Suprapubic skin (tissue), 4 donors: ENCODE results near the gene NBAS. TPM values are rescaled to one million over a fixed set of nuclear protein-coding genes. Genes with fewer than 3 reads are reported as not detected.
"Not testable (repeated sequence)": the region's sequence is repeated elsewhere in the genome, so short reads cannot be mapped to it uniquely, and the experiment has no call there.

Experiments
- DNase-seq, 2 donors: peaks; one replicate each; pipeline ENCODE4 v3.0.0-alpha.2; 2019; ENCODE audit warnings: low spot score in 2 of 2
- H3K27ac ChIP-seq: fragments of 200-600 bp; sonication (generic); one replicate; pipeline ENCODE4 v1.5.1; 2019
- H3K27me3 ChIP-seq: fragments of 200-600 bp; sonication (generic); one replicate; pipeline ENCODE4 v1.5.1; 2019
- H3K36me3 ChIP-seq: fragments of 200-600 bp; sonication (generic); one replicate; pipeline ENCODE4 v1.5.1; 2019
- H3K4me1 ChIP-seq: fragments of 200-600 bp; sonication (generic); one replicate; pipeline ENCODE4 v1.5.1; 2019
- H3K4me3 ChIP-seq: fragments of 200-600 bp; sonication (generic); one replicate; pipeline ENCODE4 v1.5.1; 2019; ENCODE audit warnings: mild to moderate bottlenecking
- H3K9me3 ChIP-seq: fragments of 200-600 bp; sonication (generic); one replicate; pipeline ENCODE4 v1.5.1; 2019
- CTCF ChIP-seq, 2 donors: fragments of 200-600 bp in 1 of 2; fragments of 450-650 bp in 1 of 2; sonication (generic) in 1 of 2; IDR thresholded peaks; one replicate each; pipeline ENCODE4 v1.5.1; 2016 to 2019; ENCODE audit warnings: antibody characterized with exemption in 2 of 2, mild to moderate bottlenecking in 1 of 2, moderate library complexity in 1 of 2
- EP300 ChIP-seq: sonication (generic); formaldehyde crosslinking; IDR thresholded peaks from one replicate; pipeline ENCODE4 v1.6.1; 2017; ENCODE audit warnings: antibody characterized with exemption
- POLR2A ChIP-seq, 2 donors: fragments of 450-650 bp; IDR thresholded peaks; one replicate each; pipeline ENCODE4 v1.6.1; 2017; ENCODE audit warnings: antibody characterized with exemption in 2 of 2, mild to moderate bottlenecking in 2 of 2, moderate library complexity in 2 of 2
- POLR2AphosphoS5 ChIP-seq, 3 donors: sonication (generic); formaldehyde crosslinking; IDR thresholded peaks; one replicate each; pipeline ENCODE4 v1.6.1; 2017; ENCODE audit warnings: antibody characterized with exemption in 3 of 3
- WGBS: methylation state at CpG from one replicate; pipeline ENCODE4 v1.1.5; 2018; 5-methylcytosine and 5-hydroxymethylcytosine counted together
- total RNA-seq, 4 donors: library from RNA; depleted of rRNA; stranded (reverse); fragments of >200 nt; gene quantifications; one replicate each; pipeline ENCODE4 v1.1.0, GENCODE V29; 2016

The NBAS gene
- total RNA-seq, 4 donors from 2014 or later = 44.4 to 48.4 (median 45.6) TPM

- WGBS = 92% methylated on average over 2 of the region's 2 CpGs
- H3K27me3 ChIP-seq = no peaks in the 10 kb centered on the region
- H3K4me1 ChIP-seq = no peaks in the 10 kb centered on the region
- peaks cover 13% of the 10 kb centered on the region for H3K36me3 ChIP-seq
- H3K9me3 ChIP-seq = peaks cover 4% of the 10 kb centered on the region
- H3K4me3 ChIP-seq = no peak overlapping the region
- DNase-seq = no peak
- TF ChIP-seq POLR2AphosphoS5 (IDR thresholded peaks at IDR 0.05) = no peak
- no peak for TF ChIP-seq EP300
- no peak for TF ChIP-seq POLR2A (IDR thresholded peaks at IDR 0.05)
- no peak for TF ChIP-seq CTCF (IDR thresholded peaks at IDR 0.05)
- no peak overlapping the region for H3K27ac ChIP-seq
These were observed 298.3 kb downstream of the NBAS start for GRCh38 chr2:15262792-15263191.

DNA sequence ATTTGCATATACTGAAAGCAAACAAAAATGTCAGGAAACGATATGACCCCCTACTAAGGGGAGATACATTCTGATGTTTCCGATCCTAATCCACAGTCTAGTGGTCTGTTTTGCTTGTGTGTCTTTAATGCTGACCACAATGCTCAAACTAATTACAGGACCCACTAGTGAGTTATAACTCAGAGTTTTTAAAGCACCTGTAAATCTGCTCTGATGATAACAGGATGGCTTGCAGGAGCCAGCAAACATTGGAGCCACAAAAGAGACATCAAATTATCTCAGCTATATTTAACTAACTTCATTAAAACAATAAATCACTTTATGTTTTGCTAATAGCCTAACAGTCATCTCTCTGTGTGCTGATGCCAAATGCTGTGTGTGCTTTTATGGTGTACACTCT, 300.3 kb downstream of the NBAS start:
- TF ChIP-seq EP300 (no peak), CTCF (IDR thresholded peaks at IDR 0.05) (no peak), POLR2AphosphoS5 (IDR thresholded peaks at IDR 0.05) (no peak), POLR2A (IDR thresholded peaks at IDR 0.05) (no peak)
- no peaks in the 10 kb centered on the region for H3K4me1 ChIP-seq
- DNase-seq = no peak
- peaks cover 13% of the 10 kb centered on the region for H3K36me3 ChIP-seq
- no peak overlapping the region for H3K27ac ChIP-seq
- no peak overlapping the region for H3K4me3 ChIP-seq
- peaks cover 7% of the 10 kb centered on the region for H3K9me3 ChIP-seq
- no peaks in the 10 kb centered on the region for H3K27me3 ChIP-seq
- 94% methylated on average over 2 of the region's 2 CpGs for WGBS

GRCh38 chr2:15260196-15260595, 300.9 kb downstream of the NBAS start:
- Histone ChIP-seq H3K4me3 (no peak overlapping the region), H3K4me1 (no peaks in the 10 kb centered on the region), H3K9me3 (peaks cover 7% of the 10 kb centered on the region), H3K36me3 (peaks cover 10% of the 10 kb centered on the region), H3K27ac (no peak overlapping the region), H3K27me3 (no peaks in the 10 kb centered on the region)
- no peak for DNase-seq
- 94% methylated on average over 3 of the region's 3 CpGs for WGBS
- no peak for TF ChIP-seq POLR2AphosphoS5 (IDR thresholded peaks at IDR 0.05)
- no peak for TF ChIP-seq CTCF (IDR thresholded peaks at IDR 0.05)
- TF ChIP-seq EP300 = no peak
- TF ChIP-seq POLR2A (IDR thresholded peaks at IDR 0.05) = no peak

GRCh38 chr2:15259356-15259756, 301.8 kb downstream of the NBAS start:
- no peak overlapping the region for H3K27ac ChIP-seq
- H3K4me3 ChIP-seq = no peak overlapping the region
- peaks cover 8% of the 10 kb centered on the region for H3K36me3 ChIP-seq
- H3K4me1 ChIP-seq = no peaks in the 10 kb centered on the region
- no peaks in the 10 kb centered on the region for H3K27me3 ChIP-seq
- peaks cover 7% of the 10 kb centered on the region for H3K9me3 ChIP-seq
- 68% methylated on average over 1 of the region's 1 CpG for WGBS
- no peak for DNase-seq
- TF ChIP-seq POLR2A (IDR thresholded peaks at IDR 0.05) (no peak), CTCF (IDR thresholded peaks at IDR 0.05) (no peak), EP300 (no peak), POLR2AphosphoS5 (IDR thresholded peaks at IDR 0.05) (no peak)

- H3K4me3 ChIP-seq, H3K36me3 ChIP-seq, H3K27me3 ChIP-seq, H3K9me3 ChIP-seq, H3K4me1 ChIP-seq, H3K27ac ChIP-seq, DNase-seq: not testable (repeated sequence)
- WGBS = 91% methylated on average over 7 of the region's 7 CpGs
These were observed 302.7 kb downstream of the NBAS start for GRCh38 chr2:15258385-15258784.

DNA sequence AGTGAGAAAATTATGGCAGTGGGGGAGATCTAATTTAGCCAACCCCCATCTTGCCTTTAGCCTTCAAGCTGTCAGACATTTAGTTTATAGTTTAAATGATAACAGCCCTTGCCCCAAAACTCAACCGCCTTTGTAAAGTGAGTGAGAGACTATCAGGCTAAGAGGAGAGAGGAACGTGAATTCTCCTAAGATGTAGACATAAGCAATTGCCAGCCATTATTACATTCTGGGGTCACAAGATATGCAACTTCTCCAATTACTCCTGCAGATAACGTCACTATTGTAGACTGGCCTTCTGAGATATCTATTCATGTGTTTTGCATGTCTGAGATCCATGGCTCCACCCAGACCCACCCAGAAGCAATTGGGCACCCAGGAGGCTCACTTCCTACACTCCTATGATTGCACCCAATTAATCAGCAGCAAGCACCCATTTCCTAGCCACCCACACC, 307.3 kb downstream of the NBAS start:
- no peak overlapping the region for H3K4me3 ChIP-seq
- no peaks in the 10 kb centered on the region for H3K4me1 ChIP-seq
- H3K27me3 ChIP-seq = no peaks in the 10 kb centered on the region
- DNase-seq = no peak
- TF ChIP-seq CTCF (IDR thresholded peaks at IDR 0.05) (no peak), POLR2AphosphoS5 (IDR thresholded peaks at IDR 0.05) (no peak), POLR2A (IDR thresholded peaks at IDR 0.05) (no peak), EP300 (no peak)
- H3K36me3 ChIP-seq = peaks cover 2% of the 10 kb centered on the region
- H3K9me3 ChIP-seq = peaks cover 7% of the 10 kb centered on the region
- H3K27ac ChIP-seq = no peak overlapping the region
- WGBS = 86% methylated on average over 3 of the region's 3 CpGs
